Measurements from ENCODE around the gene PNMA8A. TPM values are rescaled to one million over a fixed set of nuclear protein-coding genes. Genes with fewer than 3 reads are reported as not detected.

Gene PNMA8A
- total and polyA plus RNA-seq, 10 of the 15 experiments (the other 5 are each of a cell fraction or from before 2014, with no cell fraction given), result 0.02 to 0.28 (median 0.16) TPM

- TF ChIP-seq, protein P1, sequence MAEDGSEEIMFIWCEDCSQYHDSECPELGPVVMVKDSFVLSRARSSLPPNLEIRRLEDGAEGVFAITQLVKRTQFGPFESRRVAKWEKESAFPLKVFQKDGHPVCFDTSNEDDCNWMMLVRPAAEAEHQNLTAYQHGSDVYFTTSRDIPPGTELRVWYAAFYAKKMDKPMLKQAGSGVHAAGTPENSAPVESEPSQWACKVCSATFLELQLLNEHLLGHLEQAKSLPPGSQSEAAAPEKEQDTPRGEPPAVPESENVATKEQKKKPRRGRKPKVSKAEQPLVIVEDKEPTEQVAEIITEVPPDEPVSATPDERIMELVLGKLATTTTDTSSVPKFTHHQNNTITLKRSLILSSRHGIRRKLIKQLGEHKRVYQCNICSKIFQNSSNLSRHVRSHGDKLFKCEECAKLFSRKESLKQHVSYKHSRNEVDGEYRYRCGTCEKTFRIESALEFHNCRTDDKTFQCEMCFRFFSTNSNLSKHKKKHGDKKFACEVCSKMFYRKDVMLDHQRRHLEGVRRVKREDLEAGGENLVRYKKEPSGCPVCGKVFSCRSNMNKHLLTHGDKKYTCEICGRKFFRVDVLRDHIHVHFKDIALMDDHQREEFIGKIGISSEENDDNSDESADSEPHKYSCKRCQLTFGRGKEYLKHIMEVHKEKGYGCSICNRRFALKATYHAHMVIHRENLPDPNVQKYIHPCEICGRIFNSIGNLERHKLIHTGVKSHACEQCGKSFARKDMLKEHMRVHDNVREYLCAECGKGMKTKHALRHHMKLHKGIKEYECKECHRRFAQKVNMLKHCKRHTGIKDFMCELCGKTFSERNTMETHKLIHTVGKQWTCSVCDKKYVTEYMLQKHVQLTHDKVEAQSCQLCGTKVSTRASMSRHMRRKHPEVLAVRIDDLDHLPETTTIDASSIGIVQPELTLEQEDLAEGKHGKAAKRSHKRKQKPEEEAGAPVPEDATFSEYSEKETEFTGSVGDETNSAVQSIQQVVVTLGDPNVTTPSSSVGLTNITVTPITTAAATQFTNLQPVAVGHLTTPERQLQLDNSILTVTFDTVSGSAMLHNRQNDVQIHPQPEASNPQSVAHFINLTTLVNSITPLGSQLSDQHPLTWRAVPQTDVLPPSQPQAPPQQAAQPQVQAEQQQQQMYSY (CRISPR knock-in tag; IDR thresholded peaks at IDR 0.05), result no peak
- TF ChIP-seq ESRRA (IDR thresholded peaks at IDR 0.05; ENCODE audit: low read length), result no peak
These were observed 43.4 kb upstream of the PNMA8A start (continued) for GRCh38 chr19:46514589-46515289.

DNA sequence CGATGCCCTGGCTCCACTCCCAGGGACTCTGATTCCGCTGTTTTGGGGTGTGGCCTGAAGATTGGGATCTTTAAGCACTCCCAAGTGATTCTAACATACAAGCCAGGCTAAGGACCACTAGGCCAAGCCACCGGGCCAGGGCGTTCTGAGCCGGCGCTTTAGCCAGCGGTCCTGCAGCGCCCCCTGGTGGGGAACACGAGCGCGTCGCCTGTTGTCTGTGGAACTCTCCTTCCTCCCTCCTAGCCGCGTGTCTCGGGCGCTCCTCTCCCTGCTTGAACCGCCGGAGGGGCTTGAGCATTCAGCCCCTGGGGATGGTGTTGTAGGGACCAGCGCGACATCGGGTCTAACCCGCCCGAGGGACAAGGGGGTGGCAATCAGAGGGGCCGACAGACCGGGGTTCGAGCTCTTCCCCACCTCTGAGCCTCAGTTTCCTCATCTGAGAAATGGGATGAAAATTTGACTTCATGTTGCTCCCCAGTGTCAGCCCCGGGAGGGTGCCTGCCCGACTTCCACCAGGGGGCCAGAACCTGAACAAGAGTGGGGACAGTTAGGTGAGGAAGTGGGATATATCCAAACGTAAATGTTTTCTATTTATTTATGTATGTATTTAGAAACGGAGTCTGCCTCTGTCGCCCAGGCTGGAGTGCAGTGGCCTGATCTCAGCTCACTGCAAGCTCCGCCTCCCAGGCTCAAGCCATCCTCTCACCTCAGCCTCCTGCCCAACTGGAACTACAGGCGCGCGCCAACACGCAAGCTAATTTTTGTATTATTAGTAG, 42.3 kb upstream of the PNMA8A start:
- DNase-seq (ENCODE audit: low read depth, low spot score), result no peak
- no peaks in the 10 kb centered on the region for H4K20me1 ChIP-seq (ENCODE audit: control insufficient read depth, insufficient read depth)
- no TSS peak for BruUV-seq (replicated peaks)
- H3K36me3 ChIP-seq (ENCODE audit: control insufficient read depth in 2 of 2, insufficient read depth in 2 of 2, low read length in 1 of 2), result no peaks in the 10 kb centered on the region
- no peaks in the 10 kb centered on the region for H3K79me2 ChIP-seq (ENCODE audit: control insufficient read depth, insufficient read depth, low read length)
- in situ Hi-C loops (cut with MboI), result no loop called here
- H2AFZ ChIP-seq (ENCODE audit: control insufficient read depth, low read depth, low read length), result no peak overlapping the region
- no peaks in the 10 kb centered on the region; a peak in 1 of 4 replicates for H3K27me3 ChIP-seq (replicated peaks in 1 of 2; ENCODE audit: control insufficient read depth in 2 of 2, insufficient read depth in 2 of 2, low read length in 1 of 2)
- 16% methylated on average over 36 of the region's 36 CpGs for WGBS (ENCODE audit: insufficient coverage, insufficient replicate concordance, low lambda C conversion rate, missing lambda C conversion rate)
- no peak overlapping the region for H3K27ac ChIP-seq (ENCODE audit: control insufficient read depth, insufficient read depth)
- SMC1A ChIA-PET (ENCODE audit: uncharacterized antibody, unreplicated experiment), result interaction anchor here (0.6 to 1.1 kb wide), 3 partner anchors 29 to 150 kb away, joined by 3 to 4 read pairs (median 3); no protein-coding TSS in a partner anchor
- ATAC-seq, result peak; percentile 95
- intact Hi-C loops (cut with micrococcal nuclease; ENCODE audit: unreplicated experiment), result loop anchor here (1.0 kb wide), 2 partner anchors 111 to 118 kb away; no protein-coding TSS in a partner anchor
- H3K4me2 ChIP-seq (ENCODE audit: control insufficient read depth, insufficient read depth), result no peak overlapping the region
- H3K9me3 ChIP-seq (replicated peaks; ENCODE audit: control insufficient read depth, insufficient read depth, low read length), result no peaks in the 10 kb centered on the region; the same call in 2 of the 3 replicates
- RAD21 ChIA-PET (ENCODE audit: unreplicated experiment), result interaction anchor here (0.6 to 1.2 kb wide), 4 partner anchors 9 to 233 kb away, joined by 3 to 4 read pairs (median 3); no protein-coding TSS in a partner anchor
- CTCF ChIA-PET, result interaction anchor here (0.8 to 3.4 kb wide), 10 partner anchors 9 to 233 kb away, joined by 3 to 19 read pairs (median 5); no protein-coding TSS in a partner anchor
- no peak for FAIRE-seq
- H3K4me3 ChIP-seq, result no peak overlapping the region
- POLR2A ChIA-PET, result no interaction called here
- H3K4me1 ChIP-seq (ENCODE audit: control insufficient read depth, insufficient read depth, low read length), result no peaks in the 10 kb centered on the region
- H3K9ac ChIP-seq (ENCODE audit: control insufficient read depth, insufficient read depth, low read length), result no peak overlapping the region
- TF ChIP-seq, protein P2, sequence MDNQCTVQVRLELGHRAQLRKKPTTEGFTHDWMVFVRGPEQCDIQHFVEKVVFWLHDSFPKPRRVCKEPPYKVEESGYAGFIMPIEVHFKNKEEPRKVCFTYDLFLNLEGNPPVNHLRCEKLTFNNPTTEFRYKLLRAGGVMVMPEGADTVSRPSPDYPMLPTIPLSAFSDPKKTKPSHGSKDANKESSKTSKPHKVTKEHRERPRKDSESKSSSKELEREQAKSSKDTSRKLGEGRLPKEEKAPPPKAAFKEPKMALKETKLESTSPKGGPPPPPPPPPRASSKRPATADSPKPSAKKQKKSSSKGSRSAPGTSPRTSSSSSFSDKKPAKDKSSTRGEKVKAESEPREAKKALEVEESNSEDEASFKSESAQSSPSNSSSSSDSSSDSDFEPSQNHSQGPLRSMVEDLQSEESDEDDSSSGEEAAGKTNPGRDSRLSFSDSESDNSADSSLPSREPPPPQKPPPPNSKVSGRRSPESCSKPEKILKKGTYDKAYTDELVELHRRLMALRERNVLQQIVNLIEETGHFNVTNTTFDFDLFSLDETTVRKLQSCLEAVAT (IDR thresholded peaks at IDR 0.05), result no peak
- TF ChIP-seq NR2C2 (IDR thresholded peaks at IDR 0.05; ENCODE audit: borderline replicate concordance, control insufficient read depth, insufficient read length, low read depth) (no peak), ZNF24 (IDR thresholded peaks at IDR 0.05) (no peak), CHD2 (IDR thresholded peaks at IDR 0.05; ENCODE audit: borderline replicate concordance, low read depth, low read length) (no peak), STAT3 (IDR thresholded peaks at IDR 0.05; ENCODE audit: low read depth, low read length) (no peak), E4F1 (IDR thresholded peaks at IDR 0.05; ENCODE audit: borderline replicate concordance, partially characterized antibody) (no peak)

Data from GM12878 (cell line).